Astrocyte of the cerebellum (primary cell): Measurements from ENCODE around the gene ERICH6B.
A peak's percentile ranks its signal among the peaks of the same experiment; 100 is the strongest.

ENCODE experiments used
- DNase-seq: peaks from one replicate; pipeline ENCODE4 v3.0.0-alpha.2; 2011; ENCODE audit warnings: low read depth
- H3K4me3 ChIP-seq: 2 replicates; pipeline ENCODE4 v1.5.1; 2011; ENCODE audit warnings: mild to moderate bottlenecking, low read depth, low read length, moderate library complexity
- CTCF ChIP-seq: IDR thresholded peaks from 2 replicates; pipeline ENCODE4 v1.5.1; 2012; ENCODE audit warnings: low read length, low read depth, moderate library complexity, mild to moderate bottlenecking; ENCODE audit errors: missing control alignments
- in situ Hi-C: cut with HindIII; loops from 2 replicates; pipeline ENCODE4 v1.10.0; 2017; ENCODE audit warnings: low sequenced_read_pairs

Gene ERICH6B

GRCh38 chr13:45630791-45631190 lies 15.3 kb upstream of the ERICH6B start:
- no peak overlapping the region for H3K4me3 ChIP-seq
- no peak for TF ChIP-seq CTCF
- no peak for DNase-seq
- in situ Hi-C loops: no loop called here

- TF ChIP-seq CTCF: no peak
- in situ Hi-C loops: no loop called here
- no peak overlapping the region for H3K4me3 ChIP-seq
These were observed 14.4 kb upstream of the ERICH6B start for GRCh38 chr13:45629940-45630339.

GRCh38 chr13:45628094-45628493 lies 12.6 kb upstream of the ERICH6B start:
- TF ChIP-seq CTCF: no peak
- in situ Hi-C loops: no loop called here
- H3K4me3 ChIP-seq: no peak overlapping the region
- no peak for DNase-seq

More at GRCh38 chr13:45629940-45630339, 14.4 kb upstream of the ERICH6B start:
- DNase-seq: no peak

GRCh38 chr13:45627656-45628055 lies 12.1 kb upstream of the ERICH6B start:
- H3K4me3 ChIP-seq: no peak overlapping the region
- in situ Hi-C loops: no loop called here
- DNase-seq: no peak
- TF ChIP-seq CTCF: no peak

GRCh38 chr13:45626731-45627374 lies 11.3 kb upstream of the ERICH6B start:
- DNase-seq: no peak
- in situ Hi-C loops: no loop called here
- no peak for TF ChIP-seq CTCF
- H3K4me3 ChIP-seq: no peak overlapping the region

- in situ Hi-C loops: no loop called here
- TF ChIP-seq CTCF: peak; percentile 55
- DNase-seq: no peak
- no peak overlapping the region for H3K4me3 ChIP-seq
These were observed 8.1 kb upstream of the ERICH6B start for GRCh38 chr13:45623516-45624090.
